NCI-H748 (cell line): ENCODE measurements around the gene U2AF2.

Source experiments
- DNase-seq: peaks from one replicate; lab custom pipeline; 2025; ENCODE audit not compliant: unreplicated experiment; lab: John Stamatoyannopoulos, UW

U2AF2 gene

DNA sequence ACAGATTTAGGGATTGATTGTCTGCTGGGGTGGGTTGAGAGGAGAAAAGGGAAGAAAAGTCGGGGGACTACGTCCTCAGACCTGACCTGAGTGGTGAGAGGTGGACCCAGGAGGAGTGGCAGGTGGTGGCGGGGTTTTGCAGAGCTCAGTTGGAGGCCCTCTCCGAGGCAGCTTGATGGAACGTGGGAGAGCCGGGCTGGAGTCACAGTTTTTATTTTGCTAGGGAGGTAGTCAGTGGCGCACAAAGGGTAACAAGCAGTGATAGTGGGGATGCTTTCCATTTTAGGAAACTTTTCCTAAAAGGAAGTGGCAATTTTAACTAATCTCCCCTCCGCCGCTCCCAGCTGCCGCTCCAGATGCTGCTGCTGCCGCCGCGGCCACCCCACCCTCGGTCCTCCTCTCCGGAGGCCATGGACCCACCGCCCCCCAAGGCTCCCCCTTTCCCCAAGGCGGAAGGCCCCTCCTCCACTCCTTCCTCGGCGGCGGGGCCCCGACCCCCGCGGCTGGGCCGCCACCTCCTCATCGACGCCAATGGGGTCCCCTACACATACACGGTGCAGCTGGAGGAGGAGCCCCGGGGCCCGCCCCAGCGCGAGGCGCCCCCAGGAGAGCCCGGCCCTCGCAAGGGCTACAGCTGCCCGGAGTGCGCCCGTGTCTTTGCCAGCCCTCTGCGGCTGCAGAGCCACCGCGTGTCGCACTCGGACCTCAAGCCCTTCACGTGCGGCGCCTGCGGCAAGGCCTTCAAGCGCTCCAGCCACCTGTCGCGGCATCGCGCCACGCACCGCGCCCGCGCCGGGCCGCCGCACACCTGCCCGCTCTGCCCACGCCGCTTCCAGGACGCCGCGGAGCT, 12.5 kb upstream of the U2AF2 start:
- peak; percentile 39 for DNase-seq

DNA sequence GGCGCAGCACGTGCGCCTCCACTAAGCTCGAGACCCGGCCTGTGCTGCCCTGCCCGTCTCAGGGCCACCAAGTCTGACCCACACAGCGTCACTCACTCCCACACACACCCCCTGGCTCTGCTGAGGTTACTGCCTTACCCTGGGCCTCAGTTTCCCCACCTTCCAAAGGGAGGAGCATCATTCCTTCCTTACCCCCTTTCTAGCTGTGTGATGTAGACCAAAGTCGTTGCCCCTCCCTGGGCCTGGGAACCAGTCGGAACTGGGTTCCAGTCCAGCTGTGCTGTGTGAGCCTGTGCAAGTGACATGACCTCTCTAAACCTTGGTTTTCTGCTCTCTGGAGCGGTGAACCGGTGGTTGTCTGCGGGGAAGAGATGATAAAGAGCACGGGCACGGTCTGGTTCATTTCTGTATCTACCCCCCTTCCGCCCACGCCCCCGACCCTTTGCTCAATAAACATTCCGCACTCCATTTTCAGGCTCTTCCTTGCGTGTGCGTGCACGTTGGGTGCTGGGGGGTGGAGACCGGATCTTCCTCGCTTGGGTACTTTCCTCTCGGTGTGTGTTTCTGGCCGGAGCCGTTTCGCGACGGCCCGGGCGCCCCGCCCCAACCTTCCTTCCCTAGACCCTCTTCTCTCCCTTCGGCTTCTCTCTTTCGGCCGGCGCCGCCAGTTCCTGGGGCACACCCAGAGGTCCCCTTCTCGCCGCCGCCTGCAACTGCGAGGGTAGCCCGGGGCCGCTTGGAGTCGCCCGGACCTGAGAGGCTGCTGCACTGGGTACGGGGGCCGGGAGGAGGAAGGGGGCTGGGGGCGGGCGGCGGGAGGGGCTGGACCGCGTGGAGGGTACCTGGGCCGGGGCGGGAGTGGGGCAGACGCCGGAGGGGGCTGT, 11.6 kb upstream of the U2AF2 start, which contains the start of gene ZNF581:
Gene ZNF581, plus strand, starts transcription at position 647 of the 884 bp plus-strand sequence. CDS start 923 bp downstream, outside the sequence.
- DNase-seq: peak; percentile 87

DNA sequence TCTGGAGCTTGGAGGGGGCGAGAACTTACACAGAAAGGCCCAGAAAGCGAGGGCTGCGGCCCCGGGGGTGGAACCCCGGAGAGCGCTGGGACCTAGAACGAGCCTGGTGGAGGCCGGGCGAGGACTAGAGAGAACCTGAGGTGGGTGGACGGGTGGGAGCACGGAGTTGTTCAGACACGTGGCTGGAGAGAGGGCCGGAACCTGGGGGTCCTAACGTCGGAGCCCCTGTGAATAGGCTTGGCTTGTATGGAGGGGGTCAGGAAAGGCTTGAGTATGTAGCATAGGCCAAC, 11.0 kb upstream of the U2AF2 start:
- DNase-seq: no peak

DNA sequence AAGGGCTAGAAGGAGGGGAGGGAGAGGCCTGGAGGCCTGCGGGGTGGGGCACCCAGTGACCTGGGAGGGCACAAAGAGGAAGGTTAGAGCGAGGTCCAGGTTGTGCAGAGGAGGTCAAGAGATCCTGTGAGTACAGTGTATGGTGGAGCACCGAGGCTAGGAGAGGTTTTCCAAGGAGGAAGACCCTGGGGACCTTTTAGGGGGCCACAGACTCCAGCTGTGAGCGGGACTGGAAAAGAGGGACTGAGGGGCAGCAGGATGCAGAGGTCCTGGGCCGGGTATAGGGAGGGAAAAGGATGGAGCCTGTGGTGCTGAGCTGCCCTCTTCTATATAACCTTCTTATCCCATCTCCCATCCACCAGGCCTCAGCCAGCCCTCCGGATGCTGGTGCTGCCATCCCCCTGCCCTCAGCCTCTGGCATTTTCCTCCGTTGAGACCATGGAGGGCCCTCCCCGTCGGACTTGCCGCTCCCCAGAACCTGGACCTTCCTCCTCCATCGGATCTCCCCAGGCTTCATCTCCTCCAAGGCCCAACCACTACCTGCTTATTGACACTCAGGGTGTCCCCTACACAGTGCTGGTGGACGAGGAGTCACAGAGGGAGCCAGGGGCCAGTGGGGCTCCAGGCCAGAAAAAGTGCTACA, 10.5 kb upstream of the U2AF2 start:
- DNase-seq: no peak

DNA sequence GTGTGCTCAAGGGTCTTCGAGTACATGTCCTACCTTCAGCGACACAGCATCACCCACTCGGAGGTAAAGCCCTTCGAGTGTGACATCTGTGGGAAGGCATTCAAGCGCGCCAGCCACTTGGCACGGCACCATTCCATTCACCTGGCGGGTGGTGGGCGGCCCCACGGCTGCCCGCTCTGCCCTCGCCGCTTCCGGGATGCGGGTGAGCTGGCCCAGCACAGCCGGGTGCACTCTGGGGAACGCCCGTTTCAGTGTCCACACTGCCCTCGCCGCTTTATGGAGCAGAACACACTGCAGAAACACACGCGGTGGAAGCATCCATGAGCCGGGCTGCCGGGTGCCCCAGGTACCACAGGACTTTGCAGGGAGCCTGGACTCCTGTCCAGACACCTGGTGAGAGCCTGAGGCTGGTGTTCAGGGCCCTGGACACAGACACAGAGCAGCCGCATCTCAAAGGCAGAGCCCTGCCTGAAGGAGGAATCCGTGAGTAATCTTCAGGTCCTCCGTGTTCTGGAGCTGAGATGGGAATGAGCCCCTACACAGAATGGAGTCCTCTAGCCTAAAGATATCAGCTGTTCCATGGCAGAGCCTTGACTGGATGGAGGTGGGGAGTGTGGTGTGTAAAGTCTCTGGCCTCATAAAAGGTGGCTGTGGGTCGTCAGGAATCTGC, 9.9 kb upstream of the U2AF2 start:
- DNase-seq: no peak

DNA sequence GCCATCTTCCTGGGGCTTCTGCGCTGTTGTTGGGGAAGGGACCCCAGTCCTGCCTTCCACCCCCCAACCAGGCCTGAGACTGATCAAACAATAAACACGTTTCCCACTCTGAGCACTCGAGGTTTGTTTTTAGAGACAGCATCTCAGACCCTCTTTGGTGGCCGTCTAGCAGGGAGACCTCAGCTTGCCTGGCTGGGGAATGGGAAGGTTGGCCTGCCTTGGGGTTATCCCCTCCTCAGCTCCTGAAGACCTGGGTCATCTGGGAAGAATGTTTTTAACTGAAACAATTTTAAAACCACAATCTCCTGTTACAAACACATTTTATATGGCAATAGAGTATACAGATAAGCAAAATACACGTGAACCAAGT, 9.3 kb upstream of the U2AF2 start:
- DNase-seq: no peak

DNA sequence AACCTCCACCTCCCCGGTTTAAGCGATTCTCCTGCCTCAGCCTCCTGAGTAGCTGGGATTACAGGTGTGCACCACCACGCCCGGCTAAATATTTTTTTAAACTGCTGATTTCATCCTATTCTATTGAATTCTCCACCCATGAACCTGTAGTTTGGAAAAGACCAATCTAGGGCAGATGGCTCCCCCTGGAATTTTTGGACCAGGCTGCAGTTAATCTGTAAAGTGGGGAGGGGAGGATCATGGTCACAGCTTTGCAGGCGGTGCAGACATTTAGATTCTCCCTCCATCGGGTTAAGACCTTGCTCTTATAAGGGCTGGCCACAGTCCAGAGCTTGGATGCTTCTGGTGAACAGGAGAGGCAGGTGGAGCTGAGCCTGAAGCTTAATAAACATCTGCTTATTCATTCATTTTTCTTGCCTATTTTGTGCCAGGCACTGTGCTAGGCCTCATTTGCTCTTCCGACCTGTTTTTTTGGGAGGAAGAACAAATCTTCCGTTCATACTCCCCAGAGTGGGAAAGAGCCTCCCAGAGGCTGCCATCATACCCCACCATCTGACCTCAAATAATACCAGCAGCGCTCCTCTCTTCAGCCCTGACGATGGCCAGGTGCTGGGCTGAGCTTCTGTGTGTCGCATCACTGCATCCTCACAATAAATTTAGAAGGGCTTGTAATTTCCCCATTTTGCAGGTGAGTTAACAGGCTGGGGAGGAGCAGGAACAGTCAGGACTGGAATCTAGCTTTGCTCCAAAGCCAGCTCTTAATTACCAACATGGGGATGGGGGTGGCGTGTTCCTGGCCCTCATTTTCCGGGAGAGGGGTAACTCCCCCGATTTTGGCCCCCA, 7.7 kb upstream of the U2AF2 start:
- peak; percentile 46 for DNase-seq

DNA sequence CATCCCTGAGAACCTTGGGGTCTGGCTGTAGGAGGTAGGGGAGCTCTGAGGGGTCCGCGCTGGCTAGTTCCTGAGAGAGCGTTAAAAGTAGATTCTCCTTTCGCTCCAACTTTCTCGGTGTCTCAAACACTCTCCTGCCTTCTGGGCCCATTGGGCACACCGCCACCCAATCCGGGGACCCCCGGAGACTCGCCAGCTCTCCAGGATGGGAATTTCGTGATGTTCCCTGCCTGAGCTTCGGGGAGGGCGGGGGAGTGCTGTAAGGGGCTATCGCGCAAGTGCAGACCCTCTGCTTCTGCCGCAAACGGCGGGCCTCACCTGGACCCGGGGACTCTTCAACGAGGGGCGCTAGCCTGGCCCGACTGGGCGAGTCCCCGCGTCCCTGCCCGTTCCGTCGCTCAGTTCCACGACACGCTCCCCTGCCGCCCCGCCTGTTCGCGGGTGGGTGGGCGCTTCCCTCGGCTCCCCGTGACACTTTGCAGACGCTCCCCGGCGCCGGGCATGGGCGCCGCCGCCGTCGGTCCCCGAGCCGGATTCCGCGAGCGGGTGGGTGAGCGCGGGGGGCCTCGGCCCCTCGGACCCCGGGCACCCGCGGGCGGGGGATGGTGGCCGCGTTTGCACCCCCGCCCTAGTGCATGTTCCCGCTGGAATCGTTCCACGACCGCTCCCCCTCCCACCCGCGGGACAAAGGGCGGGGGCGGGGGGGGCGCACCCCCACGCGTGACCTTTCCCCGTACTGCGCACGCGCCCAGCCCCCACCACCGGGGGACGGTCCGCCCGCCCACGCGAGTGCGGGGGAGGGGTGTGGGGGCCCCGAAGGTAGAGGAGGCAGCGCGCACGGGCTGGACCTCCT, 6.9 kb upstream of the U2AF2 start, which contains the start of gene CCDC106:
Gene CCDC106, plus strand, starts transcription at position 481 of the 853 bp plus-strand sequence. CDS start 835 bp downstream, outside the sequence.
- peak; percentile 86 for DNase-seq

DNA sequence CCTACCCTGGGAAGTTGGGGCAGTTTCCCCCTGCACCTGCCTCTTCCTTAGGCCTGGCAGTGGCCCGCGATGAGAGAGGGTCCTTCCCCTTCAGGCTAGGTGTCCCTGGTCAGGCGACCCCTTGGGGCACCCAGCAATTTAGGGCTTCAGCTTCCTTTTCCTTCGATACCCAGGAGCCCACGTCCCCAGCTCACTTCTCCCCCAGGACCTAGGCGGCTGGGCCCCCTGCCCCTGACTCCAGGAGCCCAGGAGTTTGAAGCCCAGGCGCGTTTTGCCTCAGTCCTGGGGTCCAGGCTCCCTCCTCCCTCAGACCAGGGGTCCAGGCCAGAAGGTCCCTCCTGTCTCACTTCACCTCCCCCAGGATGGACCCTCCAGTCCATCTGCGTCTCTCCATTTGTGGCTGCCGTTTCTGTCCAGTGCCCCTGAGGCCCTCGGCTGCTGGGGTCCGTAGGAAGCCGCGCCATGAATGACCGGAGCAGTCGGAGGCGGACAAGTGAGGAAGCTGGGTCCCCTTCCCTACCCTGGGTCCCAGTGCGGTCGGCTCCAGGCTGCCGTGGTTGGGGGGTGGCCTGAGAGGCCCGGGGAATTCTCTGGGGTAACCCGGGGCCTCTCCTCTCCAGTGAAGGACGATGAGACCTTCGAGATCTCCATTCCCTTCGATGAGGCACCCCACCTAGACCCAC, 6.1 kb upstream of the U2AF2 start:
- DNase-seq: no peak

DNA sequence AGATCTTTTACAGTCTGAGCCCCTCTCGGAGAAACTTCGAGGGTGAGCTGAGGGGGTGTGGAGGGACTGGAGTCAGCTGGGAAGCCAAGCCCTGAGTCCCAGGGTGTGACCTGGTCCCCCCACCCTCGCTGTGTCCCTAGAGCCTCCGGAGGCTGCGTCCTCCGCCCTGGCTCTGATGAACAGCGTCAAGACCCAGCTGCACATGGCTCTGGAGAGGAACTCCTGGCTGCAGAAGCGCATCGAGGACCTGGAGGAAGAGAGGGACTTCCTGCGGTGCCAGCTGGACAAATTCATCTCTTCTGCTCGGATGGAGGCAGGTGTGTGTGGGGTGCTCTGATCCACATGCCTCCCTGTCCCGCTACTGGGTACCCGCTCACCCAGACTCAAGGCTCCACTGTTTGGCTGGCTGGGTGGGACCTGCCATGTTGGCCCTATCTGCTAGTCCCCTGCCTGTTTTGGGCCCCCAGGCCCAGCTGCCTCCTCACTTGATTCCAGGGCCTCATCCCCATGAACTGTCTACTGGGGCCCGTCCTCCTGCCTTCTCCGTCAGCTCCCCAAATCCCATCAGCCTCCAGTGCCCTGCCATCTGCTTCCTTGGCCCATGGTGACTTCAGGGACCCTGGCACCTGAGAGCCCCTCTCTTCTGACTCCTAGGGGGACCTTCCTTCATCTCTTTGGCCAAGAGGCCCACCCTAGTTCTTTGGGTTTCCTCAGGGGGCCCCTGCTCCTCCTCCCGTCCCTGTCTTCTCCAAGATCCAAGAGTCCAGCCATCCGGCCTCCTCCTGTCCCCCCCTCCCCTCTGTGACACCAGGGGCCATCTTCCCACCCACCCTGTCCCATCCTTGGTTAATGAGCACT, 5.3 kb upstream of the U2AF2 start:
- no peak for DNase-seq

DNA sequence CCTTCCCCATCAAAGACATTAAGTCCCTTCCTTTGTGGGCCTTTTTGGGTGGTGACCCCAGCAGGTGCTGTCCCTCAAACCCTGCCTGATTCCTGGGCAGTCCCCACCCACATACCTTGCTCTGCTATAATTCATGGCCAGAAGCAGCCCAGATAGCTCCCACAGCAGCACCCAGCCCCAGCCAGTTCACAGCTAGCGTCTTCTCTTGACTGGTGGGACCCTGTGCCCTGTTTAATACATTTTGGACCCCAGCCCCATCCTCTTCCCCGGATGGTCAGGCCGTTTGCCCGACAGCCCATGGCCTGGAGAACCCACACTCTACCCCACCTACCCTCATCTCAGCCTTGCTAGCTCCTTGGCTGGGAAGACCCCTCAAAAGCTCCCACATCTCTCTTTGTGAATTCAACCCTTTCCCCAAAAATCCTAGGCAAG, 4.7 kb upstream of the U2AF2 start:
- no peak for DNase-seq

DNA sequence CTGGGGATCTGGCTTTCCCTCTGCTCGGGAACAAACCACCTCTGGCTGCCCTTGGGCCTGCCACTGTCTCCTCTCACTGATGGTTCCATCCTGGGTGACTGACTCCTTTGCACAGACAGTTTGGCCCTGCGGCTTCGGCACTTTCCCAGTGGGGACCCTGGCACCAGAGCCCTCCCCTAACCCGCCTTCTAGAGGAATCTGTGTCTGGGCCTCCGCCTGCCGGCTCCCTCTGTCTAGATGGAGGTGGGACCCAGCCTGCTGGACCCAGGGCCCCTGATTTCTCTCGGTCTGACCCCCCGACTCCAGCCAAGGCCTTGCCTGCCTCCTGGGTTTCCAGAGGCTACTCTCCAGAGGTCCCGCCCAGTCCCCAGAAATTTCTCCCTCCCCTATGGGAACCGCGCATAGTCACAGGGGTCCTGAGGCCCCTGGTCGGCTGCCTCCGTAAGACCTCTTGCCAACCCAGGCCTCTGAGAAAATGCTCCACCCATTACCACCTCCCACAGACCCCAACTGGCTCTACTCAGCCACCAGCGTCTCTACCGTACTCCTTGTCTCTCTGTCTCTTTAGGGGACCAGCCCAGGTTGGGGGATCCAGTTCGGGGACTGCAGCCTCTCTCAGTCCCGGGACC, 4.1 kb upstream of the U2AF2 start:
- DNase-seq: no peak

DNA sequence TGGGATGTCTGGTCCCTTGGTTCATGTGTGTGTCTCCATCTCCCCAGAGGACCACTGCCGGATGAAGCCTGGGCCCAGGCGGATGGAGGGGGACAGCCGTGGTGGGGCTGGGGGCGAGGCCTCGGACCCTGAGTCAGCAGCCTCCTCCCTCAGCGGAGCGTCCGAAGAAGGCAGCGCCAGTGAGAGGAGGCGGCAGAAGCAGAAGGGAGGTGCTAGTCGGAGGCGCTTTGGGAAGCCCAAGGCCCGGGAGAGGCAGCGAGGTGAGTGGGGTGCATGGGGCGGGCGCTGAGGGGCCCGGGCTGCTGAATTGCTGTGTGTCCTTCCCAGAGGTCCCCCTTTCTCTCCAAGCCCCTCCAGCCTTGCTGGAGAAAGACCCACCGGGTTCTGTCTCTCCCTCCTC, 3.6 kb upstream of the U2AF2 start:
- DNase-seq: no peak

DNA sequence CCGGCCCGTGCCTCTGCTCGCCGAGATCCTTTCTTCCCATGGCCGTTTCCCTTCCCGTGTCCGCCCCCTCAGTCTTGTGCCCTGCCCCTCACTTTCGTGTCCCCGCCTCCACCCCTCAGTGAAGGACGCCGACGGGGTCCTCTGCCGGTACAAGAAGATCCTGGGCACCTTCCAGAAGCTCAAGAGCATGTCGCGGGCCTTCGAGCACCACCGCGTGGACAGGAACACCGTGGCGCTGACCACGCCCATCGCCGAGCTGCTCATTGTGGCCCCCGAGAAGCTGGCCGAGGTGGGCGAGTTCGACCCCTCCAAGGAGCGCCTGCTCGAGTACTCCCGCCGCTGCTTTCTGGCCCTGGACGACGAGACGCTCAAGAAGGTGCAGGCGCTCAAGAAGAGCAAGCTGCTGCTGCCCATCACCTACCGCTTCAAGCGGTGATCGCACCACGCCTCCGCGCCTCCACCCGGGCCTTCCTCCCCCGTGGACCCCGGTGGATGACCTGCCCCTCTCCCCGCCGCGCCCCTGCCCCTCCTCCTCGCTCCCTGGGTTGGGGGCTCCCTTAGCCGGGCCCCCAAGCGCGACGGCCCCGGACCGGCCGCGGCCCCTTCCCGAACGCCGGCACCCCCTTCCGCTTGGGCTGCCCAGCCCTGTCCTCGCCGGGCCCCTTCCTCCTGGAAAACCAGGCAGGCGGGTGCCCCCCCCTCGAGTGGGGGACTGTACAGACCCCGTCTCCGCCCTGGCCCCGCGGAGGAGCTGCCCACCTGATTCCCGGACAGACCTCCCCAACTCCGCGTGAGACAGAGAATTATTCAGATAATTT, 2.3 kb upstream of the U2AF2 start:
- no peak for DNase-seq

DNA sequence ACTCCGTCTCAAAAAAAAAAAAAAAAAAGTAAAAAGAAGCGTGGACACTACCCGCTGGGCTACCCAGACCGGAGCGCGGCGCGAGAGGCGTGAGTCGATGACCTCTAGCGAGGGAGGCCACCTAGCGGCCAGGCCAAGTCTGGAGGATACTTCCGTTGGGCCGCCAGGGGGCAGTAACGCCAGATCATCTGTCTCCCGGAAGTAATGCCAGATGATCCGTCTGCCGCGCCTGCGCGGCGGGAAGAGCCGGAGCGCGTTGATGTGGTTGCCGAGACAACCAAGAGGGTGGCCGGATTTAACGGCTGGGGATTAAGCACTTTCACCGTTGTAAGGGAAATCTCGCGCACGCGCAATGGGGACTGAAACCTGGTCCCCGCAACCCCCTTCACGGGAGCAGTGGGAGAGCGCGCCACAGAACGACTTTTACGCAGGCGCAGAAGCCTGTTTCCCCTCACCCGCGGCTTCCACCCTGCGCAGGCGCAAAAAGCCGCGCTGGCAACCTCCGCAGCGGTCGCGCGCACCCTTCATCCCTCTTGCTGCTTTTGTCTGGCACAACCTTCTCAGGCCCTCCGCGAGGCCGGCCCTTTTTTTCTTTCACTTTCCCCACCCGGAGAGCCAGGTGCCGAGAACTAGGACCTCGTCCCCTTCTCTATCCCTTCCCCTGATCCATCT, 1.0 kb upstream of the U2AF2 start:
- DNase-seq: peak; percentile 100

DNA sequence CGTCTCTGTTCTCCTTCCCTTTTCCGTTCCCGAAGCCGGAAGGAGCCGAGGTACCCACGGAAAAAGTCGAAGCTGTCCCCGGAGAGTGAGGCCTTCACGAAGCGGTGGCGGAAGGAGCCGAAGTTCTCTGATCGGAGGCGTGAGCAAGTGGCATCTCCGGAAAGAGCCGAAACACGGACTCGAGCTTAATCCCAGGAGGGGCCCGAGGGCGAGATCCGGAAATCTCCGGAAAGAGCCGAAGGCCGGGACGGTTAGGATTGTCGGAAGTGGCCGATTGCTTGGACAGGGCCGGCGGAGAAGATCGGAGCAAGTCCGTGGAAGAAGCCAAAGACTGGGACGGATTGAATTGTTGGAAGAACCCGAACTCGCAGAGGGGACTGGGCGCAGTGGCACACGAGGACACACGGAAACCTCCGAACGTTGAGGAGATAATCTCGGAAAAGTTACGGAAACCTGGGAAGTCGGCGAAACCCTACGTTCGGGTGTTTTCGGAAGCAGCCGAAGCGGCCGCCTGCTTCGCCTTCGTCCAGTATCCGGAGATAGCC, 440 bp upstream of the U2AF2 start:
- peak; percentile 100 for DNase-seq
